ENCODE results near the gene GRIP2.
"Not testable (repeated sequence)": the region's sequence is repeated elsewhere in the genome, so short reads cannot be mapped to it uniquely, and the experiment has no call there.

The GRIP2 gene

GRCh38 chr3:14519406-14519805 lies 20.7 kb downstream of the GRIP2 start:
- DNase-seq: no peak

GRCh38 chr3:14518893-14519292 lies 21.2 kb downstream of the GRIP2 start:
- DNase-seq: peak; percentile 7

- no peak for DNase-seq
Observed at GRCh38 chr3:14518432-14518802, 21.7 kb downstream of the GRIP2 start.

- DNase-seq: peak; percentile 14
Observed at GRCh38 chr3:14517601-14518431, 22.3 kb downstream of the GRIP2 start.

- peak; percentile 4 for DNase-seq
Observed at GRCh38 chr3:14516738-14517345, 23.3 kb downstream of the GRIP2 start.

GRCh38 chr3:14515526-14515925 lies 24.6 kb downstream of the GRIP2 start:
- DNase-seq: not testable (repeated sequence)

GRCh38 chr3:14514323-14514720 lies 25.8 kb downstream of the GRIP2 start:
- DNase-seq: no peak

- peak; percentile 8 for DNase-seq
Observed at GRCh38 chr3:14513566-14514322, 26.4 kb downstream of the GRIP2 start.

GRCh38 chr3:14512942-14513327 lies 27.2 kb downstream of the GRIP2 start:
- DNase-seq: peak; percentile 5

GRCh38 chr3:14512281-14512941 lies 27.7 kb downstream of the GRIP2 start:
- DNase-seq: peak; percentile 11

GRCh38 chr3:14511623-14512280 lies 28.4 kb downstream of the GRIP2 start:
- DNase-seq: peak; percentile 14

GRCh38 chr3:14510838-14511622 lies 29.1 kb downstream of the GRIP2 start:
- peak; percentile 14 for DNase-seq

- DNase-seq: peak; percentile 15
Observed at GRCh38 chr3:14509796-14510100, 30.4 kb downstream of the GRIP2 start.

- DNase-seq: peak; percentile 79
Observed at GRCh38 chr3:14508966-14509795, 31.0 kb downstream of the GRIP2 start.

GRCh38 chr3:14508505-14508819 lies 31.7 kb downstream of the GRIP2 start:
- no peak for DNase-seq

- peak; percentile 9 for DNase-seq
Observed at GRCh38 chr3:14507757-14508504, 32.2 kb downstream of the GRIP2 start.

- DNase-seq: peak; percentile 17
Observed at GRCh38 chr3:14507305-14507741, 32.8 kb downstream of the GRIP2 start.

- DNase-seq: peak; percentile 9
Observed at GRCh38 chr3:14506626-14507304, 33.4 kb downstream of the GRIP2 start.

- peak; percentile 17 for DNase-seq
Observed at GRCh38 chr3:14505803-14506500, 34.2 kb downstream of the GRIP2 start.

Data from femur (tissue), 1 donor.